Pancreas (tissue), 10 donors: Measurements from ENCODE around the gene ATP5MG. TPM values are rescaled to one million over a fixed set of nuclear protein-coding genes. Genes with fewer than 3 reads are reported as not detected.

Source experiments
- ATAC-seq, 4 donors: fragments of 200-7000 bp; cut with Tn5 transposase; one replicate each; pipeline versions ENCODE4 v1.8.0 to v1.9.1; 2020; ENCODE audit warnings: mild to moderate bottlenecking in 4 of 4, moderate library complexity in 4 of 4
- DNase-seq, 6 donors: peaks; one replicate each; pipeline ENCODE4 v3.0.0-alpha.2; 2020
- FAIRE-seq: peaks from 2 replicates; lab custom pipeline; 2012; peaks lifted over from hg19 to GRCh38; lab: Jason Lieb, UNC
- H3K27ac ChIP-seq, 4 donors: fragments of 200-600 bp; sonication (generic); 1 replicate in 3 of 4; 2 replicates in 1 of 4; pipeline versions ENCODE4 v1.5.0 to v1.8.0; 2020
- H3K27me3 ChIP-seq, 4 donors: fragments of 200-600 bp; one replicate each; pipeline ENCODE4 v1.8.0; 2021
- H3K36me3 ChIP-seq, 3 donors: fragments of 200-600 bp; sonication (generic) in 1 of 3; one replicate each; pipeline versions ENCODE4 v1.5.0 to v1.8.0; 2020 to 2021
- H3K4me1 ChIP-seq, 3 donors: fragments of 200-600 bp; one replicate each; pipeline ENCODE4 v1.8.0; 2021
- H3K4me3 ChIP-seq, 4 donors: fragments of 200-600 bp; sonication (generic) in 2 of 4; one replicate each; pipeline versions ENCODE4 v1.5.0 to v1.8.0; 2020 to 2021
- H3K9me3 ChIP-seq, 4 donors: fragments of 200-600 bp; one replicate each; pipeline ENCODE4 v1.8.0; 2021
- WGBS, 2 donors: extraction: QIAGEN DNeasy Blood & Tissue Kit; methylation state at CpG; one replicate each; pipeline ENCODE4 v1.1.7; 2013; 5-methylcytosine and 5-hydroxymethylcytosine counted together
- intact Hi-C, 3 donors: fragments of 100-400 bp; cut with DNase I; formaldehyde crosslinking; loops; one replicate each; pipeline versions ENCODE4 v1.11.1 to v1.14.2; 2022
- polyA plus RNA-seq, 2 donors: library from polyadenylated mRNA; stranded (reverse); fragments of 200-250 nt; gene quantifications; one replicate each; pipeline ENCODE4 v1.2.3, GENCODE V29; 2013
- total RNA-seq, 6 donors: library from RNA; stranded (reverse); fragmentation: NEBNext Ultra II Directional in 4 of 6; extraction: Animal tissue kit (Norgen Biotek cat#: 25700) in 4 of 6; gene quantifications; one replicate each; pipeline versions ENCODE4 v1.2.1 to v1.2.4, GENCODE V29; 2021 to 2023
- TF ChIP-seq, protein P1 (sequence below), 4 donors: fragments of 200-600 bp; sonication (generic) in 3 of 4; IDR thresholded peaks; one replicate each; pipeline versions ENCODE4 v1.5.0 to v1.8.0; 2021; ENCODE audit warnings: antibody characterized with exemption in 4 of 4
- donor health status: healthy with polysubstance abuse.
- donor health status: DM: no; HTN: no; CAD: no; lungs with moderate emphysema.
- donor health status: DM: no; HTN: no; CAD: no.
- donor health status: control.
- donor health status: control.
- donor health status: Bipolar disorder and iron deficiency.
- donor health status: DM: yes; HTN: yes; CAD: no.
- donor health status: DM: no; HTN: no; CAD: no.
- donor health status: DM: no; HTN: no; CAD: no.
- donor health status: DM: yes; HTN: yes; CAD: no.

The ATP5MG gene
- total and polyA plus RNA-seq, 8 donors, result 46.5 to 120 (median 77.4) TPM

- H3K36me3 ChIP-seq, result no peaks in the 10 kb centered on the region
- H3K27ac ChIP-seq, result peak overlapping the region; percentile 83 to 89 (median 86)
Observed at GRCh38 chr11:118435290-118435892, 34.0 kb downstream of the ATP5MG start.

DNA sequence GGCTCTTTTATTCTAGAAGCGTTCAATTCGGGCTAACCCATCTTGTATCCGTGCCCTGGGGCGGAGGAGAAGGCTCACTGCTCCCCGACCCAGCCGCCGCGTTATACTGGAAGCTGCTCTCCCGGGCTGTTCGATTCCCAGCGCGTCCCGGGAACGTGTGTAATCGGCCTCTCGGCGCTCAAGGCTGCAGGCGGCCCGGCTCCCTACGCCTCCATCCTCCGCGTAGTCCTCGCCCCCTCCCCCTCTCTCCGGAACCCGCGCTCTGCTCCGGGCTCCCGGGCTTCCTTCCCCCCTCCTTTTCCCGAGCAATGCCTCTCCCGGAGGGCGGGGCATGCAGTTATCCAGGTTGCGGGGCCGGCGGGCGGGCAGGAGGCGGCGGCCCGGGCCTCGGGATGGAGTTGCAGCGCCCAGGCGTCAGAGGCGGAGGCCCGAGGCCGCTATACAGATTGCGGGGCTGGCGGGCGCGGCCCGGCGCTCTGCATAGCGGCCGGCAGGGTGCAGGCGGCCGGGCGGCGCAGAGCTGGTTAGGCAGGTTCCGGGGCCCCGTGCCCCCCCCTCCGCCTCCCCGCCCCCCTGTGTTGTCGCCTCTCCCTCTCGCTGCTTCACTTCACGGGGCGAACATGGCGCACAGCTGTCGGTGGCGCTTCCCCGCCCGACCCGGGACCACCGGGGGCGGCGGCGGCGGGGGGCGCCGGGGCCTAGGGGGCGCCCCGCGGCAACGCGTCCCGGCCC, 34.7 kb downstream of the ATP5MG start, which contains the start of gene KMT2A:
Gene KMT2A, plus strand, starts transcription at position 600 of the 732 bp plus-strand sequence. Its CDS starts 21 bp downstream, at position 621.
- Histone ChIP-seq H3K9me3 (no peaks in the 10 kb centered on the region), H3K27me3 (no peaks in the 10 kb centered on the region), H3K4me3 (peak within 1 kb of the TSS; percentile 98 to 100 (median 99)), H3K36me3 (no peaks in the 10 kb centered on the region), H3K4me1 (peaks cover 6 to 13% (median 12%) of the 10 kb centered on the region in 3 donors), H3K27ac (peak within 1 kb of the TSS; percentile 83 to 89 (median 86))
- TF ChIP-seq, protein P1, sequence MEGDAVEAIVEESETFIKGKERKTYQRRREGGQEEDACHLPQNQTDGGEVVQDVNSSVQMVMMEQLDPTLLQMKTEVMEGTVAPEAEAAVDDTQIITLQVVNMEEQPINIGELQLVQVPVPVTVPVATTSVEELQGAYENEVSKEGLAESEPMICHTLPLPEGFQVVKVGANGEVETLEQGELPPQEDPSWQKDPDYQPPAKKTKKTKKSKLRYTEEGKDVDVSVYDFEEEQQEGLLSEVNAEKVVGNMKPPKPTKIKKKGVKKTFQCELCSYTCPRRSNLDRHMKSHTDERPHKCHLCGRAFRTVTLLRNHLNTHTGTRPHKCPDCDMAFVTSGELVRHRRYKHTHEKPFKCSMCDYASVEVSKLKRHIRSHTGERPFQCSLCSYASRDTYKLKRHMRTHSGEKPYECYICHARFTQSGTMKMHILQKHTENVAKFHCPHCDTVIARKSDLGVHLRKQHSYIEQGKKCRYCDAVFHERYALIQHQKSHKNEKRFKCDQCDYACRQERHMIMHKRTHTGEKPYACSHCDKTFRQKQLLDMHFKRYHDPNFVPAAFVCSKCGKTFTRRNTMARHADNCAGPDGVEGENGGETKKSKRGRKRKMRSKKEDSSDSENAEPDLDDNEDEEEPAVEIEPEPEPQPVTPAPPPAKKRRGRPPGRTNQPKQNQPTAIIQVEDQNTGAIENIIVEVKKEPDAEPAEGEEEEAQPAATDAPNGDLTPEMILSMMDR (IDR thresholded peaks at IDR 0.05), result no peak
- intact Hi-C loops, result no loop called here
- WGBS, 2 donors, result 0 to 1% methylated on average over 61 to 83 of the region's 83 CpGs
- FAIRE-seq (no peak), ATAC-seq (peak; percentile 84 to 92 (median 88)), DNase-seq (peak; percentile 99 to 100 (median 99))

More at GRCh38 chr11:118435290-118435892, 34.0 kb downstream of the ATP5MG start:
- TF ChIP-seq, protein P1 (IDR thresholded peaks at IDR 0.05), result no peak
- no peaks in the 10 kb centered on the region for H3K9me3 ChIP-seq
- DNase-seq, result peak; percentile 48 to 73 (median 59)
- peaks cover 6 to 13% (median 10%) of the 10 kb centered on the region in 3 donors for H3K4me1 ChIP-seq
- no peak for FAIRE-seq
- intact Hi-C loops, result no loop called here
- peak overlapping the region; percentile 40 to 99 (median 77) for H3K4me3 ChIP-seq
- ATAC-seq, result peak; percentile 12 to 34 (median 28)
- WGBS, 2 donors, result 0 to 1% methylated on average over 34 of the region's 34 CpGs
- H3K27me3 ChIP-seq, result no peaks in the 10 kb centered on the region

GRCh38 chr11:118436639-118437207, 35.3 kb downstream of the ATP5MG start:
- ATAC-seq (peak in 1 of 4 donors; percentile 1), FAIRE-seq (no peak), DNase-seq (peak in 5 of 6 donors; percentile 30 to 82 (median 52))
- Histone ChIP-seq H3K27me3 (no peaks in the 10 kb centered on the region), H3K36me3 (no peaks in the 10 kb centered on the region), H3K4me3 (peak overlapping the region; percentile 98 to 100 (median 99)), H3K4me1 (peaks cover 6 to 18% (median 13%) of the 10 kb centered on the region in 3 donors), H3K27ac (peak overlapping the region; percentile 83 to 89 (median 86)), H3K9me3 (no peaks in the 10 kb centered on the region)
- 0 to 1% methylated on average over 8 to 55 of the region's 55 CpGs for WGBS, 2 donors
- TF ChIP-seq, protein P1 (IDR thresholded peaks at IDR 0.05), result no peak
- intact Hi-C loops, result no loop called here

DNA sequence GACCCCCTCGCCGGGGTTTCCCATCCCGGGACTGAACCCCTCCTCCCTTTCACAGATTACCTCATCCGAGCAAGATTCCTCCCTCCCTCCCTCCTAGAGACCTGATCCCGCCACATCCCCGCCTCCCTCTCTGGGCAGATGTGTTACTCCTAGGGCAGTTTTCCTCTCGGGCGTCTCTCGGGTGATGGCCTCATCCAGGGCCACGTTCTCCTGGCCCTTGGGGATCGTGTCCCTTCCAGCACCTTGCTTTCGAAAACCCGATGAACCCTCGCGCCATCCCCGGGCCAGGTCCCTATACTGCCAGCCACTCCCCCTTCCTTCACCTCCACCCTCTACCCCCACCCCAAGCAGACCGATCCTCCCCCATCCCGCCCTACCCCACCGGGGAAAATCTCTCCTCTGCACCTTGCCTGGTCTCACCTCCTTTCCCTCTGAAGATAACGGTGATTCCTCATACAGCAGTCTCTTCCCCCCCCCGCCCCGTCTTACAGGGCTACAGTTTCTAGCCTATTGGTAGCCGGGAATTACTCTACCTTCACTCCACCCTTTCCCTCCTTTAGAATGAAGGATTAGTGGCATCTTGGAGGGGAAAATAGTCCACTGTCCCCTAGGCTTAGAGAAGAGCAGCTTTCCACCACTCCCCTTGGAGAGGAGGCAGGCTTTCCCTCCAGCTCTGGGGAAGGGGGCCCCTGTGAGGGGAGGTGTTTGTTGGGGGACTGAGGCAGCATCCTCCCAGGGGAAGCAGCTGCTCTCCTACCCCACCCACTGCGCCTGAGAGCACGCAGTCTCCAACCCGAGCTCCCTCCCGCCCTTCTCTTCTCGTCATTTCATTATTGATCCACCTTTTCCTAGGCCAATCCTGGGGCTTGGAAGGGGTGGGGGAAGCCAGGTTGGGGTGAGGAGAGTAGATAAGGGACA, 36.1 kb downstream of the ATP5MG start:
- Histone ChIP-seq H3K9me3 (no peaks in the 10 kb centered on the region), H3K4me1 (peaks cover 6 to 25% (median 20%) of the 10 kb centered on the region in 3 donors), H3K36me3 (no peaks in the 10 kb centered on the region), H3K4me3 (peak overlapping the region; percentile 98 to 100 (median 99)), H3K27ac (peak overlapping the region; percentile 83 to 89 (median 86)), H3K27me3 (no peaks in the 10 kb centered on the region)
- FAIRE-seq (no peak), DNase-seq (peak; percentile 45 to 78 (median 64)), ATAC-seq (peak; percentile 10 to 40 (median 26))
- intact Hi-C loops, result no loop called here
- 1% methylated on average over 24 to 28 of the region's 28 CpGs for WGBS, 2 donors
- TF ChIP-seq, protein P1 (IDR thresholded peaks at IDR 0.05), result no peak
